Keratinocyte (primary cell): Measurements from ENCODE around the gene ZDHHC7. TPM values are rescaled to one million over a fixed set of nuclear protein-coding genes. Genes with fewer than 3 reads are reported as not detected.

Experiments used
- DNase-seq: peaks from one replicate; pipeline ENCODE4 v3.0.0-alpha.2; 2011; ENCODE audit warnings: low read depth, missing footprints, low spot score
- FAIRE-seq: peaks from 2 replicates; lab custom pipeline; 2011; peaks lifted over from hg19 to GRCh38; lab: Jason Lieb, UNC
- H2AFZ ChIP-seq: 2 replicates; pipeline ENCODE4 v1.6.0; 2012; ENCODE audit warnings: low read length, control low read depth, inconsistent platforms; ENCODE audit not compliant: control insufficient read depth
- H3K27ac ChIP-seq: 2 replicates; pipeline ENCODE4 v1.5.1; 2011; ENCODE audit warnings: low read length; ENCODE audit not compliant: control insufficient read depth, insufficient read depth
- H3K27me3 ChIP-seq: 3 replicates; pipeline ENCODE4 v1.6.0; 2011; ENCODE audit warnings: low read length; ENCODE audit not compliant: control insufficient read depth, insufficient read depth; ENCODE audit errors: extremely low read depth
- H3K36me3 ChIP-seq, 2 experiments: 2 replicates in 1 of 2; 3 replicates in 1 of 2; pipeline ENCODE4 v1.5.1; 2011; ENCODE audit warnings: low read length in 2 of 2, mild to moderate bottlenecking in 1 of 2; ENCODE audit not compliant: control insufficient read depth in 2 of 2, insufficient read depth in 2 of 2; ENCODE audit errors: extremely low read depth in 1 of 2
- H3K4me1 ChIP-seq: 3 replicates; pipeline ENCODE4 v1.5.1; 2011; ENCODE audit warnings: low read length; ENCODE audit not compliant: control insufficient read depth, insufficient read depth; ENCODE audit errors: extremely low read depth
- H3K4me2 ChIP-seq: 3 replicates; pipeline ENCODE4 v1.6.0; 2011; ENCODE audit warnings: low read depth, low read length; ENCODE audit not compliant: control insufficient read depth, insufficient read depth; ENCODE audit errors: extremely low read depth
- H3K4me3 ChIP-seq, 3 experiments: fragments of 200-600 bp in 1 of 3; sonication (generic) in 1 of 3; 2 replicates in 2 of 3; 3 replicates in 1 of 3; pipeline ENCODE4 v1.5.1; 2011 to 2016; ENCODE audit warnings: low read length in 3 of 3, mild to moderate bottlenecking in 3 of 3, control low read depth in 2 of 3, inconsistent platforms in 1 of 3, low read depth in 1 of 3, mixed read lengths in 1 of 3, mixed run types in 1 of 3, moderate library complexity in 1 of 3; ENCODE audit not compliant: control insufficient read depth in 2 of 3, insufficient read depth in 2 of 3; ENCODE audit errors: extremely low read depth in 1 of 3
- H3K79me2 ChIP-seq: 2 replicates; pipeline ENCODE4 v1.6.0; 2012; ENCODE audit warnings: low read length; ENCODE audit not compliant: control insufficient read depth, insufficient read depth
- H3K9ac ChIP-seq: 3 replicates; pipeline ENCODE4 v1.6.0; 2011; ENCODE audit warnings: low read length; ENCODE audit not compliant: control insufficient read depth, insufficient read depth; ENCODE audit errors: extremely low read depth
- H3K9me1 ChIP-seq: 3 replicates; pipeline ENCODE4 v1.6.0; 2011; ENCODE audit warnings: low read length; ENCODE audit not compliant: control insufficient read depth, insufficient read depth; ENCODE audit errors: extremely low read depth
- H3K9me3 ChIP-seq: 2 replicates; pipeline ENCODE4 v1.5.1; 2012; ENCODE audit warnings: low read depth, low read length; ENCODE audit not compliant: control insufficient read depth
- H4K20me1 ChIP-seq: 3 replicates; pipeline ENCODE4 v1.6.0; 2011; ENCODE audit warnings: low read length; ENCODE audit not compliant: control insufficient read depth, insufficient read depth; ENCODE audit errors: extremely low read depth
- CTCF ChIP-seq, 3 experiments: IDR thresholded peaks in 1 of 3; conservative IDR thresholded peaks in 1 of 3; optimal IDR thresholded peaks in 1 of 3; 2 replicates in 2 of 3; 3 replicates in 1 of 3; pipeline versions ENCODE3 to v1.5.1; 2011; ENCODE audit warnings: low read length in 3 of 3, mild to moderate bottlenecking in 3 of 3, moderate library complexity in 2 of 3, control low read depth in 1 of 3, inconsistent platforms in 1 of 3; ENCODE audit not compliant: insufficient read depth in 2 of 3; ENCODE audit errors: extremely low read depth in 1 of 3
- EZH2 ChIP-seq: IDR thresholded peaks from one replicate; pipeline ENCODE4 v1.6.1; 2012; ENCODE audit warnings: inconsistent platforms, mild to moderate bottlenecking, low read length, moderate library complexity
- dilution Hi-C: fragments of 300-500 bp; cut with MboI; formaldehyde crosslinking; loops from one replicate; pipeline ENCODE4 v1.7.0; 2020; ENCODE audit warnings: low sequenced_read_pairs; ENCODE audit not compliant: extremely low pct_ligation_motif_present
- polyA plus RNA-seq, 5 experiments: library from polyadenylated mRNA; depleted of rRNA in 3 of 5; stranded (reverse) in 3 of 5; stranded (forward) in 1 of 5; unstranded in 1 of 5; fragments of >200 nt; gene quantifications; 1 replicate in 1 of 5; 2 replicates in 3 of 5; 3 replicates in 1 of 5; pipeline versions ENCODE4 v1.2.1 to v1.2.3, GENCODE V29; 2011 to 2012; ENCODE audit warnings: missing spikeins in 2 of 5, low read depth in 1 of 5, low replicate concordance in 1 of 5

The ZDHHC7 gene
- polyA plus RNA-seq, 1 donor (not counting 4 experiments of a cell fraction or from before 2014, with no cell fraction given), result 37.8 TPM

DNA sequence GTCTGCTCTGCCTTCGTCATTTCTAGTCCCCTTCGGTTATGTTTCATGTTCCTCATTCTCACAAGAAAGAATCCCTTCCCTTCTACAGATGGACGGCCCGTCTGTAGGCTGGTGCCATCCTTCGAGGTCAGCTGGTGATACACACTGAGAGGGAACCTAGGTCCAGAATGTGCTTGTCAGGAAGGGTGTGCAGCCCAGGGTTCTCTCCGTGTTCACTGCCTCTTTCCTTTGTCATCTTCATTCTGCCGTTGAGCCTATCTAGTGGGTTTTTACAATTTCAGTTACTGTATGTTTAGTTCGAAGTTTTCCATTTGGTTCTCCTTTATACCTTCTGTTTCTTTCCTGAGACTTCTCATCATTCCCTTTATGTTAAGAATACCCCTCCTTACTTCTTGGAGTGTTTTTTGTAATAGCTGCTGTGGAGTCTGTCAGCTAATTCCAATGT, 35.2 kb upstream of the ZDHHC7 start:
- Histone ChIP-seq H3K4me3 (no peak overlapping the region), H3K27ac (no peak overlapping the region), H3K79me2 (no peaks in the 10 kb centered on the region), H3K9ac (no peak overlapping the region), H3K9me1 (no peaks in the 10 kb centered on the region), H3K36me3 (no peaks in the 10 kb centered on the region), H3K9me3 (no peaks in the 10 kb centered on the region), H4K20me1 (no peaks in the 10 kb centered on the region), H3K27me3 (peaks cover 8% of the 10 kb centered on the region), H3K4me2 (no peak overlapping the region), H3K4me1 (no peaks in the 10 kb centered on the region), H2AFZ (no peak overlapping the region)
- FAIRE-seq (no peak), DNase-seq (no peak)
- TF ChIP-seq CTCF (optimal IDR thresholded peaks at IDR 0.05 in 1 of 3, IDR thresholded peaks at IDR 0.05 in 1 of 3, conservative IDR thresholded peaks at IDR 0.05 in 1 of 3; ENCODE audit: extremely low read depth in 1 of 3, insufficient read depth in 2 of 3, low read length in 3 of 3), result no peak
- no peak for TF ChIP-seq EZH2
- dilution Hi-C loops, result no loop called here

DNA sequence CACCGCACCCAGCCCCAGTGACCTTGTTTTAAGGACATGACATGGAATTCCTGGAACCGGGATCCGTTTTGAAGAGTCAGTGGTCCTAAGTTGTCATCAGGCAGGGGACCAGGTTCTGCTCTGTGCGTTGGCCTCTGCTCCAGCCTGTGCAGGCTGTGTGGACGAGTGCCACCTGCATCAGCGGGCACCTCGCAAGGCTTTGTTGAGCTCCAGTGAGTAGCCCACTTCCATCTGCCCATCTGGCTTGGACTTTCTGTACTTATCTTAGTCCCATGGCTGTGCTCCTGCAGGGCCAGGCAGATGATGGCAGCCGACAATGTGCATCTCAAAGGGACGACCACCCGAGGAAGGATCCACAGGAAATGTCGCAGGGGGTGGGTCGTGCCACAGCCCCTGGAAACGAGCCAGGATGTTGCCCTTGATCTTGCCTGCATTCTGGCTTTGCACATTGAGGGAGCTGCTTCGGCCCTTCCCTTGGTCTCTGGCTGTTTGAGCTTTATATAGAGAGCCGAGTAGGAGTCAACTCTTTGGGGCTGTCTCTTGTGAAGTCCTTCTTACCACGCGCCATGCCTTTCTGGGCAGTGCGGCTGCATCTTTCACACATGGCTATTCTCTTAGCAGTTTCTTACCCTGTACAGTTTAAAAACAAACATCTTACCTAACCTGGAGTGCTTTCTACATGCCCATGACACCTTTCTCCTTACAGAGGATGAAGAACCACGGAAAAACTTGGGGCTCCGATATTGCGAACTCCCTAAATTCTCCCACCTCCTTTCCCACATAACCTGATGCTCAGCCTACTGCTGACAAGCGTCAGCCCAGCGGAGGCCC, 34.5 kb upstream of the ZDHHC7 start:
- dilution Hi-C loops, result no loop called here
- Histone ChIP-seq H3K27ac (no peak overlapping the region), H3K4me2 (no peak overlapping the region), H3K9me3 (no peaks in the 10 kb centered on the region), H4K20me1 (no peaks in the 10 kb centered on the region), H3K4me3 (no peak overlapping the region), H3K9ac (no peak overlapping the region), H3K36me3 (no peaks in the 10 kb centered on the region), H3K4me1 (no peaks in the 10 kb centered on the region), H3K79me2 (no peaks in the 10 kb centered on the region), H3K9me1 (no peaks in the 10 kb centered on the region), H3K27me3 (peaks cover 8% of the 10 kb centered on the region), H2AFZ (no peak overlapping the region)
- no peak for DNase-seq
- FAIRE-seq, result no peak
- TF ChIP-seq CTCF (optimal IDR thresholded peaks at IDR 0.05 in 1 of 3, IDR thresholded peaks at IDR 0.05 in 1 of 3, conservative IDR thresholded peaks at IDR 0.05 in 1 of 3; ENCODE audit: extremely low read depth in 1 of 3, insufficient read depth in 2 of 3, low read length in 3 of 3) (no peak), EZH2 (no peak)
